ENCODE data around the gene DDIAS.
A peak's percentile ranks its signal among the peaks of the same experiment; 100 is the strongest.
"Not testable (repeated sequence)": the region's sequence is repeated elsewhere in the genome, so short reads cannot be mapped to it uniquely, and the experiment has no call there.

DDIAS gene, protein sequence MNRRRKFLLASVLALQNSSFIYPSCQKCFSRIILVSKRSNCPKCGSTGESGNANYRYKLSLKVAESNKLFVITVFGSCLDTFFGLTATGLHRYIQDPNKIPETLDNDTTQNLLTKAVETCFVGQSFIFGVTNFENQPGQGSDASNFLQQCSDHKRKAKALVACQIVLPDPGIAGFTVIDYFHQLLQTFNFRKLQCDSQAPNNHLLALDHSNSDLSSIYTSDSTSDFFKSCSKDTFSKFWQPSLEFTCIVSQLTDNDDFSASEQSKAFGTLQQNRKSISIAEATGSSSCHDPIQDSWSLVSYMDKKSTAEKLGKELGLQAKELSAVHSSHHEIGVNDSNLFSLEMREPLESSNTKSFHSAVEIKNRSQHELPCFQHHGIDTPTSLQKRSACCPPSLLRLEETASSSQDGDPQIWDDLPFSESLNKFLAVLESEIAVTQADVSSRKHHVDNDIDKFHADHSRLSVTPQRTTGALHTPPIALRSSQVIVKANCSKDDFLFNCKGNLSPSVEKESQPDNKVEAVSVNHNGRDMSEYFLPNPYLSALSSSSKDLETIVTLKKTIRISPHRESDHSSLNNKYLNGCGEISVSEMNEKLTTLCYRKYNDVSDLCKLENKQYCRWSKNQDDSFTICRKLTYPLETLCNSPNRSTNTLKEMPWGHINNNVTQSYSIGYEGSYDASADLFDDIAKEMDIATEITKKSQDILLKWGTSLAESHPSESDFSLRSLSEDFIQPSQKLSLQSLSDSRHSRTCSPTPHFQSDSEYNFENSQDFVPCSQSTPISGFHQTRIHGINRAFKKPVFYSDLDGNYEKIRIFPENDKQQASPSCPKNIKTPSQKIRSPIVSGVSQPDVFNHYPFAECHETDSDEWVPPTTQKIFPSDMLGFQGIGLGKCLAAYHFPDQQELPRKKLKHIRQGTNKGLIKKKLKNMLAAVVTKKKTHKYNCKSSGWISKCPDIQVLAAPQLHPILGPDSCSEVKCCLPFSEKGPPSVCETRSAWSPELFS

DNA sequence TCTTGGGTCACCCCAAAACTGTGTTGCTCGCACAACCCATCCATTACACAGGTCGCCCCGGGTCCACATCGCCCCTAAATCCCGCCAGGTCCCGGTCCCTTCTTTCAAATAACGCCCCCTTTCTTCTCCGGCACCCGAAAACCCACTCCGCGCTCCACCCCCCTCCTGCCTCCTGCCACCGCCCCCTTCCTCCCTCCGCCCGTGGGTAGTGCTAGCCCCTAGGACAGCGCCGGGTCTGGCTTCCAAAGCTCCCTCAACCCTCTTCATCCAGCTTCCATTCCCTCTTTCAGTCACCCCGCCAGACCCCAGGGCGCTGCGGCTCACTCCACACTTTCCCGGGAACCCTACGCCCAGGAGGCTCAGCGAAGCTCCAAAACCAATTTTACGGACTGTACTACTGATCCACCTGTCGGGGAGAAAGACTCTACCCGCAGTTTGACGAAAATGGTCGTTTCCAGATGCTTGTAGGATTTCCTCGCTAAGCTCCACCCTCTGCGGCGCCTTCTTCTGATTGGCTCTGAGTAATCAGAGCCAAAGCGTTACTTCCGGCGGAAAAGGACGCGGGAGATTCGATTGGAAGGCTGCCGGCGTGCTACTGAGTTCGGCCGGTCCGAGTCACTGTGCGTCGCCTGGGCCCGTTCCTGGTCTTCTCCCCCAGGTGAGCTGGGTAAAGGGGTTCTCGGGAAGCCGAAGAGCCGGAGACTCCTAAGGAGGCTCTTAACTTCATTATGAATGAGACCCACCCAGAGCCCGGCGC is at the start of gene DDIAS:
DDIAS (plus strand) TSS at position 572 of the 757 bp plus-strand sequence. CDS start 13,003 bp downstream, outside the sequence.
- DNase-seq (ENCODE audit: low spot score): peak; percentile 96
- H3K27ac ChIP-seq: peak within 1 kb of the TSS; percentile 83 to 98
- TF ChIP-seq, protein P1, sequence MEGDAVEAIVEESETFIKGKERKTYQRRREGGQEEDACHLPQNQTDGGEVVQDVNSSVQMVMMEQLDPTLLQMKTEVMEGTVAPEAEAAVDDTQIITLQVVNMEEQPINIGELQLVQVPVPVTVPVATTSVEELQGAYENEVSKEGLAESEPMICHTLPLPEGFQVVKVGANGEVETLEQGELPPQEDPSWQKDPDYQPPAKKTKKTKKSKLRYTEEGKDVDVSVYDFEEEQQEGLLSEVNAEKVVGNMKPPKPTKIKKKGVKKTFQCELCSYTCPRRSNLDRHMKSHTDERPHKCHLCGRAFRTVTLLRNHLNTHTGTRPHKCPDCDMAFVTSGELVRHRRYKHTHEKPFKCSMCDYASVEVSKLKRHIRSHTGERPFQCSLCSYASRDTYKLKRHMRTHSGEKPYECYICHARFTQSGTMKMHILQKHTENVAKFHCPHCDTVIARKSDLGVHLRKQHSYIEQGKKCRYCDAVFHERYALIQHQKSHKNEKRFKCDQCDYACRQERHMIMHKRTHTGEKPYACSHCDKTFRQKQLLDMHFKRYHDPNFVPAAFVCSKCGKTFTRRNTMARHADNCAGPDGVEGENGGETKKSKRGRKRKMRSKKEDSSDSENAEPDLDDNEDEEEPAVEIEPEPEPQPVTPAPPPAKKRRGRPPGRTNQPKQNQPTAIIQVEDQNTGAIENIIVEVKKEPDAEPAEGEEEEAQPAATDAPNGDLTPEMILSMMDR (IDR thresholded peaks at IDR 0.05): no peak
- H3K4me3 ChIP-seq: peak within 1 kb of the TSS; percentile 87

DNA sequence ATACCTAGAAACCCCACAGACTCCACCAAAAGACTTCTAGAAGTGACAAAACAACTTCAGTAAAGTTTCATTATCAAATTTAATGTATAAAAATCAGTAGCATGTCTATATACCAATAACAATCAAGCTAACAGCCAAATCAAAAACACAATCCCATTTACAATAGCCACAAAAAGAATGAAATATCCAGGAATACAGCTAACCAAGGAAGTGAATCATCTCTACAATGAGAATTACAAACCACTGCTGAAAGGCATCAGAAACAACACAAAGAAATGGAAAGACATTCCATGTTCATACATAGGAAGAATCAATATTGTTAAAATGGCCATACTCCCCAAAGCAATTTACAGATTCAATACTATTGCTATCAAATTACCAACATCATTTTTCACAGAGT is 47.3 kb upstream of the DDIAS start:
- H3K4me3 ChIP-seq: no peak overlapping the region
- no peak overlapping the region for H3K27ac ChIP-seq
- DNase-seq (ENCODE audit: low spot score): no peak
- TF ChIP-seq, protein P1 (IDR thresholded peaks at IDR 0.05): no peak

DNA sequence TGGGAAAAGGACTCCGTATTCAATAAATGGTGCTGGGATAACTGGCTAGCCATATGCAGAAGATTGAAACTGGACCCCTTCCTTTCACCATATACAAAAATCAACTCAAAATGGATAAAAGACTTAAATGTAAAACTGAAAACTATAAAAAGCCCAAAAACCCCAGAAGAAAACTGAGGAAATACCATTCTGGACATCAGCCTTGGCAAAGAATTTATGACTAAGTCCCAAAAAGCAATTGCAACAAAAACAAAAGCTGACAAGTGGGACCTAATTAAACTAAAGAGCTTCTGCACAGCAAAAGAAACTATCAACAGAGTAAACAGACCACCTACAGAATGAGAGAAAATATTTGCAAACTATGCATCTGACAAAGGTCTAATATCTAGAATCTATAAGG is 46.6 kb upstream of the DDIAS start:
- H3K4me3 ChIP-seq; DNase-seq (ENCODE audit: low spot score): not testable (repeated sequence)

DNA sequence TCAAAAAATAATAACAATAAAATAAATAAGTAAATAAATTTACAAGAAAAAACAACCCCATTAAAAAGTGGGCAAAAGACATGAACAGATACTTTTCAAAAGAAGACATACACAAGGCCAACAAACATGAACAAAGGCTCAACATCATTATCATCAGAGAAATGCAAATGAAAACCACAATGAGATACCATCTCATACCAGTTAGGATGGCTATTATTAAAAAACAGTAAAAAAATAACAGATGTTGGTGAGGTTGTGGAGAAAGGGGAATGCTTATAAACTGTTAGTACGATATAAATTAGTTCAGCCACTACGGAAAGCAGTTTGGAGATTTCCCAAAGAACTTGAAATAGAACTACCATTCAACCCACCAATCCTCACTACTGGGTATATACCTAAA is 45.9 kb upstream of the DDIAS start:
- no peak overlapping the region for H3K27ac ChIP-seq
- TF ChIP-seq, protein P1 (IDR thresholded peaks at IDR 0.05): no peak
- DNase-seq (ENCODE audit: low spot score): no peak
- no peak overlapping the region for H3K4me3 ChIP-seq

More for the DNA sequence above, 46.6 kb upstream of the DDIAS start:
- H3K27ac ChIP-seq: not testable (repeated sequence)

DNA sequence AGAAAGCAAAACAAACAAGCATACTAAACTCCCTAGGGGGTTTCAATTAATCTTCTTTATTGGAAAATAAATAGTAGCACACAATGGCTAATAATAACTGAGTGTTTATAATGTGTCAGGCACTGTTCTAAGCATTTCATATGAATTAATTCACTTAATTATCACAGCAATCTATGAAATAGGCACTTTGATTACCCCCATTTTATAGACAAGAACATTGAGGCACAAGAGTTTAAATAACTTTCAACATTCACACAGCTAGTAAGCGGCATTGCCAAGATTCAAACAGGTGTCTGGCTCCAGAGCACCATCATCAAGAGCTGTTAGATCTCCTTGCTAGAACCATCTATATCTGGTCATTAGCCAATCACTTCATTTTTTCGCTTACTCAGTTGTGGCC is 44.4 kb upstream of the DDIAS start:
- TF ChIP-seq, protein P1 (IDR thresholded peaks at IDR 0.05): no peak
- no peak for DNase-seq (ENCODE audit: low spot score)
- Histone ChIP-seq H3K27ac (no peak overlapping the region), H3K4me3 (no peak overlapping the region)

DNA sequence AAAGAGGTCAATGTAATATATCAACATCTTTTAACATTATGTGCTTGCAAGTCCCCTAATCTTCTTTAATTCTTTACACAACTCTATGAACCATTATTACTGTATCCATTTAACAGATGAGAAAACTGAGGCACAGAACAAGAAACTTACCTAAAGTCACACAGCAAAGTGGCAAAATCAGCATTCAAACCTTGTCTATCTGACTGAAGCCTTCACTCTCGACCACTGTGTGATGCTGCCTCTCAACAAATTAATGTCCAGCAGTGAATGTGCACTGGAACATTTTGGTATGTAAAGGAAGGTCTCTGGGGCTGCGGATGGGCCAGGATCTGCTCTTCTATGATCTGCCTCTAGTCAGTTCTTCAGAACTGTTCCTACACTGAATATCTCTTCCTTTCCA is 43.4 kb upstream of the DDIAS start:
- Histone ChIP-seq H3K27ac (peak overlapping the region in 1 of 2 donors; percentile 56), H3K4me3 (no peak overlapping the region)
- TF ChIP-seq, protein P1 (IDR thresholded peaks at IDR 0.05): no peak
- DNase-seq (ENCODE audit: low spot score): no peak

All from coronary artery (tissue), 2 donors.